Activated naive CD8-positive, alpha-beta T cell (primary cell): Measurements from ENCODE around the gene LRMDA.

Source experiments
- H3K27ac Mint-ChIP-seq: one replicate; pipeline ENCODE4 v1.8.0; 2021; ENCODE audit warnings: mixed read lengths
- H3K27me3 Mint-ChIP-seq: one replicate; pipeline ENCODE4 v1.8.0; 2021; ENCODE audit warnings: mixed read lengths
- H3K36me3 Mint-ChIP-seq: one replicate; pipeline ENCODE4 v1.8.0; 2021; ENCODE audit warnings: mixed read lengths
- H3K4me1 Mint-ChIP-seq: one replicate; pipeline ENCODE4 v1.8.0; 2021; ENCODE audit warnings: low read depth, mixed read lengths
- H3K4me3 Mint-ChIP-seq: one replicate; pipeline ENCODE4 v1.8.0; 2021; ENCODE audit warnings: mild to moderate bottlenecking, mixed read lengths
- H3K9me3 Mint-ChIP-seq: one replicate; pipeline ENCODE4 v1.8.0; 2021; ENCODE audit warnings: low read depth, mixed read lengths

Gene LRMDA

GRCh38 chr10:75443362-75443761, 11.9 kb downstream of the LRMDA start:
- Mint-ChIP-seq H3K27me3 (peaks cover 6% of the 10 kb centered on the region), H3K4me1 (no peaks in the 10 kb centered on the region), H3K4me3 (no peak overlapping the region), H3K9me3 (peaks cover 19% of the 10 kb centered on the region), H3K36me3 (peaks cover 3% of the 10 kb centered on the region), H3K27ac (no peak overlapping the region)

- Mint-ChIP-seq H3K9me3 (peaks cover 19% of the 10 kb centered on the region), H3K4me3 (no peak overlapping the region), H3K27ac (no peak overlapping the region), H3K36me3 (peaks cover 3% of the 10 kb centered on the region), H3K27me3 (peaks cover 5% of the 10 kb centered on the region), H3K4me1 (no peaks in the 10 kb centered on the region)
Measured at GRCh38 chr10:75444781-75445386, 13.5 kb downstream of the LRMDA start.

DNA sequence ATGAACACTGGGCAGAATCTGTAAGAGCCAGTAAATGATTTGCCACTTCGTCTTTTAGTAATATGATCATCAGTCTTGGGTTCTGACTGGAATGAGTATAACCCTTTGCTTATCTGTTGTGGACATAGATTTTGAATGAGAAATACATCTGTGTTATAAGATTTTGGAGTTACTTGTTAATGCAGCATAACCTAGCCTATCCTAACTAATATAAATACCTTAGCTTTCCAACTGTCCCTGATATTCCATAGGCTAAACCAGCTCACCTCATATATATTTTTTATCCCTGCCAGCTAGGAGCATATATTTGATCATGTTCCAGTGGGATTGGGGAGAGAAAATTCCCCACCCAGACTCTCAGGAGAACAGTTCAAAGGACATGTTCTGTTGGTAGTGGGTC, 15.1 kb downstream of the LRMDA start:
- H3K27ac Mint-ChIP-seq, result no peak overlapping the region
- peaks cover 2% of the 10 kb centered on the region for H3K27me3 Mint-ChIP-seq
- H3K36me3 Mint-ChIP-seq, result peaks cover 3% of the 10 kb centered on the region
- peaks cover 19% of the 10 kb centered on the region for H3K9me3 Mint-ChIP-seq
- no peak overlapping the region for H3K4me3 Mint-ChIP-seq
- H3K4me1 Mint-ChIP-seq, result no peaks in the 10 kb centered on the region

GRCh38 chr10:75448166-75448565, 16.7 kb downstream of the LRMDA start:
- peaks cover 2% of the 10 kb centered on the region for H3K36me3 Mint-ChIP-seq
- H3K27me3 Mint-ChIP-seq, result peaks cover 2% of the 10 kb centered on the region
- no peaks in the 10 kb centered on the region for H3K4me1 Mint-ChIP-seq
- peaks cover 10% of the 10 kb centered on the region for H3K9me3 Mint-ChIP-seq
- H3K27ac Mint-ChIP-seq, result no peak overlapping the region
- H3K4me3 Mint-ChIP-seq, result no peak overlapping the region

- Mint-ChIP-seq H3K27ac (no peak overlapping the region), H3K4me3 (no peak overlapping the region), H3K9me3 (no peaks in the 10 kb centered on the region)
Measured at GRCh38 chr10:75449382-75450074, 18.1 kb downstream of the LRMDA start.

GRCh38 chr10:75450075-75450445, 18.6 kb downstream of the LRMDA start:
- Mint-ChIP-seq H3K36me3 (no peaks in the 10 kb centered on the region), H3K9me3 (no peaks in the 10 kb centered on the region), H3K27ac (no peak overlapping the region), H3K4me3 (no peak overlapping the region), H3K4me1 (no peaks in the 10 kb centered on the region), H3K27me3 (peaks cover 4% of the 10 kb centered on the region)

More at GRCh38 chr10:75449382-75450074, 18.1 kb downstream of the LRMDA start:
- Mint-ChIP-seq H3K4me1 (no peaks in the 10 kb centered on the region), H3K36me3 (no peaks in the 10 kb centered on the region), H3K27me3 (peaks cover 4% of the 10 kb centered on the region)

DNA sequence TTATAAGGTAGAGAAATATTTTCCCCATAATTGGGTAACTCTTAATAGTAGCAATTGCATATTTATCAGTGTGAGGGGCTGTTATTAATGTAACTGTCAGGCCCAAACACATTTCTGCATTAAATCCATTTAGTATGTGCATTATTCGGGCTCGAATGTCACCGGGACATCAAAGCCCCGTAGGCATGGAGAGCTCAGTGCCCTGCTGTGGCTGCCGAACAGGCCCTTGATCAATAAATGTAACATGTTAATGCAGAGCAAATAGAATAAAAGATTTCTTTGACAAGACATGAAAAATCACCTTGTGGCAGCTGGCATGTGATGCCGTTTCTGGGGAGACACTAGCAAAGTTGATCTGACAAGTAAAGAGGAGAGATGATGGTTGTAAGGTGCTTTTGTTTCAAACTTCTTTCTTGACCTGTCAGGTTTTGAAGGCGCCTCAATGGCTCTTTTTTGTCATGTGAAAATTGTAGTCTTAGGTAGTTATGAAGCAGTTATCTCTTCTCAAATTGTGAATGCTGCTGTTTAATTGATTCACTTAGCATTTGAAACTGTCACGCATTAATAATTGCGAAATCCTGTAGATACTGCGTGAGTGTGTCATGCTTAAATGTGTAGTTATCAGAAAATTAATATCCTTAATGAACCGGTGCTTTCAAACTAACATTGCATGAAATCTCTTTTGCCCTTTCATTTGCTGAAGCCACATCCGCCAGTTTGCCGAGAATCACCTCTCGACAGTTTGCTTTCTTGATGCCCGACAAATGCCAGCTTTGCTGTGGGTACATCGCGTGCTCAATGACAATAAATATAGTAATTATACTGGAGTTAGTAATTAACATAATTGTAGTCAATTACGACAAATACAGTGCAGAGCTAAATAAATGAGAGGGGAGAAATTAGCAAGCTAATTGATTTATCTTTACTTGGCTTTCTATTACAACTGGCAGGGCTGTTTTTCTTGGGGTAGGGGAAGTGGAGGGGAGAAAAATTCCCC, 19.5 kb downstream of the LRMDA start:
- Mint-ChIP-seq H3K36me3 (no peaks in the 10 kb centered on the region), H3K9me3 (no peaks in the 10 kb centered on the region), H3K4me3 (no peak overlapping the region), H3K4me1 (no peaks in the 10 kb centered on the region), H3K27me3 (peaks cover 4% of the 10 kb centered on the region), H3K27ac (no peak overlapping the region)

GRCh38 chr10:75451831-75452230, 20.4 kb downstream of the LRMDA start:
- H3K27me3 Mint-ChIP-seq, result peaks cover 4% of the 10 kb centered on the region
- H3K4me3 Mint-ChIP-seq, result no peak overlapping the region
- H3K36me3 Mint-ChIP-seq, result no peaks in the 10 kb centered on the region
- H3K4me1 Mint-ChIP-seq, result no peaks in the 10 kb centered on the region
- H3K27ac Mint-ChIP-seq, result no peak overlapping the region
- no peaks in the 10 kb centered on the region for H3K9me3 Mint-ChIP-seq

DNA sequence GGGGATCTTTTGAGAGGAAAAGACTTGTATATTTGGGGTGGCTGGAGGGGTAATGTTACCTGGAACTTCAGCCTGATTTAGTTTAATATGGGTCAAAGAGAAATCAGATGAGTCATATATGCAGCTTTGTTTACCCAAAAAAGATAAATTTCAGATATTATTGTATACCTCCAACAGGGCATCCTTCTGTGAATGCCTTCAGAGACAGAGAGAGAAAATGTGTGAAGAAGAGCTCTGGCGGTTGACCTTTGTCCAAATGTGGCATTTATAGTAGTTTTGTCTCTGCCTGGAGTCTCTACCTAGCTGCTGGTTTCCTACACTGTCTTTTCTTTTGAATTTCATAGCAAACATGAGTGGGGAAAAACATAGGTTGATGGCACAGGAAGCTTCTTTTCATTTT, 21.6 kb downstream of the LRMDA start:
- Mint-ChIP-seq H3K27me3 (peaks cover 4% of the 10 kb centered on the region), H3K9me3 (no peaks in the 10 kb centered on the region), H3K4me1 (no peaks in the 10 kb centered on the region), H3K27ac (no peak overlapping the region), H3K36me3 (no peaks in the 10 kb centered on the region), H3K4me3 (no peak overlapping the region)

GRCh38 chr10:75456122-75456521, 24.7 kb downstream of the LRMDA start:
- no peak overlapping the region for H3K27ac Mint-ChIP-seq
- H3K36me3 Mint-ChIP-seq, result no peaks in the 10 kb centered on the region
- peaks cover 3% of the 10 kb centered on the region for H3K27me3 Mint-ChIP-seq
- H3K9me3 Mint-ChIP-seq, result no peaks in the 10 kb centered on the region
- no peak overlapping the region for H3K4me3 Mint-ChIP-seq
- no peaks in the 10 kb centered on the region for H3K4me1 Mint-ChIP-seq

DNA sequence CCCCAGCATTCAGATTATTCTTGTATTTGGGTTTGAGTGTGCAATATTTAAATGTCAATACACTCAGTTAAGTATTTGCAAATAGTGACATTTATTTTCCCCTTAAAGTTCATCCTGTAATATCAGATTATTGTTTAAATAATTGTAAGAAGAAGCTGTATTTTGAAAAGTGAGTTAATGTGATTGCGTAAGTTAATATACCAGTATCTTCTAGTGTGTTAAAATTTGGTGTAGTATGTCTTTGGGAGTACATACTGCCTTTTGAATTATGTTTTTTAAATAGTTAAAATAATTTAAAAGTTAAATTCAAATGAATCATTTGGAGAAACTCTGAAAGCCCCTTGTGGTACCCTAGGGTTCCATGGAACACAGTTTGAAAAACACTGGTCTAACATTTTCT, 28.6 kb downstream of the LRMDA start:
- no peak overlapping the region for H3K4me3 Mint-ChIP-seq
- H3K27ac Mint-ChIP-seq, result no peak overlapping the region

DNA sequence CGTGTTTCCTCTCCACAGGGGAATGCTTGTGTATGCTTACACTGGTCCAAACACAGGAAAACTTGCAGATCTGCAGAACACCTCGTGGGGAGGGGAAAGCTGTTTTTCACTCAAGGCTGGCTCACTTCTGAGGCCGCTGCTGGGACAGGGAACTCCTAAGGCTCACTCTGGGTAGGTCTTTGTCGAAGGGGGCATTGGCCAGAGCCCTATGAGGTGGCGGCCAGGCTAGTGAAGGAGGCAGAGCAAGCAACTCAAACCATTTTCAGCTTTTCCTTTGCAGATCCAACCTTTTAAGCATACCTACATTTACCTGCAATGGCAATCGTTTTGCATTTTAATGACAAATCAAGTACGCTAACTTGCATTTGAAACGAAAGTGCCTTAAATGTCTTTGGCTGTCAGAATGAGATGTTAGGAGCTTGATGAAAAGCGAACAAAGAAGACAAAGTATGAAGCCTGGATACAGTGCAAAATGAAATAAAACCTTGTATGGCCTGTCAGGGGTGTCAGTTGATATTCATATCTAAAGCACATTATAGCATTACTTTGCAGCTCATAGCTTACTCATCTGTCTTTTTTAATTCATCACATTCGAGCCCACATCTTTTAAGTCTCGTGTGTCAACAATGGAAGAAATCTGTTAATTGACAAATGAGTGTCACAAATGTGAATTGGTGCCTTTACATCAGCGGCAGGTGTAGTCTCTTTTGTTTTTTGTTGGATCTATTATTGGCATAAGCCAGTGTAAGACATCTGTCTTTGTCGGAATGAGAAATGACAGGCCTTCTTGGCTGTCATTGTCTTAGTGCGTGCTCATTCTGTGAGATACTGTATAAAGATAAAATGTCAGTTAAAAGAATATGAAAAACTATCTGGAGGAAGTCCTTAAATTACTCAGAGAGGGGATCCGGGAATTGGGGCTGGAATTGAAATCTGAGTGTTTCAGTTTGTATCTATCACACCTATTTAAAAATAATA, 30.5 kb downstream of the LRMDA start:
- Mint-ChIP-seq H3K27ac (no peak overlapping the region), H3K27me3 (peaks cover 2% of the 10 kb centered on the region), H3K4me1 (no peaks in the 10 kb centered on the region), H3K9me3 (no peaks in the 10 kb centered on the region), H3K36me3 (no peaks in the 10 kb centered on the region), H3K4me3 (no peak overlapping the region)

More for the DNA sequence above, 28.6 kb downstream of the LRMDA start:
- H3K9me3 Mint-ChIP-seq, result no peaks in the 10 kb centered on the region
- no peaks in the 10 kb centered on the region for H3K4me1 Mint-ChIP-seq
- H3K36me3 Mint-ChIP-seq, result no peaks in the 10 kb centered on the region
- peaks cover under 1% of the 10 kb centered on the region for H3K27me3 Mint-ChIP-seq

DNA sequence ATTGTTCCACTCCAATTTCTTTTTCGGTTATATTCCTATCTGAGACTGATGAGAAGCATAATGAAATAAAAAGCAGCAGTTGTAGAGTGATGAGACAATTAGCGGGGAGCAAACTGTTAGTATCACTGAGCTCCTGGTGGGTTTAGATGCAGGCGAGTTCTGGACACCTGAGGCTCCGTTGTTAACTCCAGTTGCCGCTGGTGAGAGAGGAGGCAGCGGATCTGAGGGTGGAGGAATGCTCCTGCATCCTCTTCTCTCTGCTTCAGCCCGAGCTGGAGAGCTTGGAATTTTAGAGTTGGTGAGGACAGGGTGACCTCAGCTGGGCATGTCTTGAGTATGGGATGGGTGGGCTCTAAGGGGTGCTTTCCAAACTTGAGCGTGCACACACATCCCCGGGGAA, 31.4 kb downstream of the LRMDA start:
- Mint-ChIP-seq H3K9me3 (no peaks in the 10 kb centered on the region), H3K4me1 (no peaks in the 10 kb centered on the region), H3K27me3 (peaks cover 2% of the 10 kb centered on the region), H3K4me3 (no peak overlapping the region), H3K36me3 (no peaks in the 10 kb centered on the region), H3K27ac (no peak overlapping the region)
